K562 (cell line): ENCODE measurements around the gene AQP2.

Source experiments
- DDX20 ChIP-seq: fragments of 450-650 bp; IDR thresholded peaks from 2 replicates; pipeline ENCODE4 v1.6.1; 2016; ENCODE audit warnings: missing genetic modification characterization, low read depth, mild to moderate bottlenecking, missing compliant biosample characterization, moderate library complexity
- GABPA ChIP-seq: fragments of 200-800 bp; sonication (Bioruptor generic); conservative IDR thresholded peaks from 2 replicates; pipeline ENCODE4 v1.6.1; 2016; ENCODE audit warnings: low read depth, missing genetic modification characterization, missing compliant biosample characterization
- MAZ ChIP-seq, 2 experiments: fragments of 450-650 bp in 1 of 2; sonication (generic) in 1 of 2; formaldehyde crosslinking; IDR thresholded peaks in 1 of 2; conservative IDR thresholded peaks in 1 of 2; 2 replicates each; pipeline versions ENCODE4 v1.4.0 to v1.5.0; 2020; ENCODE audit warnings: mild to moderate bottlenecking in 1 of 2, missing genetic modification reagents in 1 of 2
- OTX1 ChIP-seq: fragments of 450-650 bp; formaldehyde crosslinking; IDR thresholded peaks from 2 replicates; pipeline ENCODE4 v1.4.0; 2022; ENCODE audit warnings: mild to moderate bottlenecking
- RBM15 ChIP-seq: fragments of 200-400 bp; formaldehyde crosslinking; IDR thresholded peaks from 2 replicates; pipeline ENCODE4 v1.6.1; 2018; ENCODE audit warnings: mild to moderate bottlenecking, low read length, moderate library complexity; ENCODE audit not compliant: insufficient read depth
- SIN3A ChIP-seq, 2 experiments: fragments of 150-350 bp in 1 of 2; IDR thresholded peaks; 2 replicates each; pipeline ENCODE4 v1.6.1; 2011 to 2016; ENCODE audit warnings: borderline replicate concordance in 2 of 2, low read depth in 2 of 2, low read length in 2 of 2, mild to moderate bottlenecking in 2 of 2, moderate library complexity in 2 of 2; ENCODE audit not compliant: control insufficient read depth in 1 of 2
- ZNF217 ChIP-seq: sonication (generic); formaldehyde crosslinking; IDR thresholded peaks from 2 replicates; pipeline ENCODE4 v1.8.0; 2022; ENCODE audit warnings: mild to moderate bottlenecking, missing genetic modification reagents
- ZNF408 ChIP-seq: fragments of 250-450 bp; sonication (Bioruptor Pico); IDR thresholded peaks from 2 replicates; pipeline ENCODE4 v1.4.0; 2020; ENCODE audit warnings: low read depth, mild to moderate bottlenecking, moderate library complexity
- TF ChIP-seq, protein P1 (sequence below), 3 experiments: IDR thresholded peaks in 2 of 3; conservative IDR thresholded peaks in 1 of 3; 2 replicates each; pipeline ENCODE4 v1.5.1; 2011 to 2012; ENCODE audit warnings: low read length in 3 of 3, mild to moderate bottlenecking in 3 of 3, control low read depth in 2 of 3, improper control_type of control experiment in 1 of 3, inconsistent platforms in 1 of 3, low read depth in 1 of 3, mixed read lengths in 1 of 3, moderate library complexity in 1 of 3; ENCODE audit not compliant: insufficient read depth in 2 of 3
- TF ChIP-seq, protein P2 (sequence below): fragments of 250-450 bp; sonication (Bioruptor Pico); IDR thresholded peaks from 2 replicates; pipeline ENCODE4 v1.9.0; 2021; ENCODE audit warnings: mild to moderate bottlenecking

DNA sequence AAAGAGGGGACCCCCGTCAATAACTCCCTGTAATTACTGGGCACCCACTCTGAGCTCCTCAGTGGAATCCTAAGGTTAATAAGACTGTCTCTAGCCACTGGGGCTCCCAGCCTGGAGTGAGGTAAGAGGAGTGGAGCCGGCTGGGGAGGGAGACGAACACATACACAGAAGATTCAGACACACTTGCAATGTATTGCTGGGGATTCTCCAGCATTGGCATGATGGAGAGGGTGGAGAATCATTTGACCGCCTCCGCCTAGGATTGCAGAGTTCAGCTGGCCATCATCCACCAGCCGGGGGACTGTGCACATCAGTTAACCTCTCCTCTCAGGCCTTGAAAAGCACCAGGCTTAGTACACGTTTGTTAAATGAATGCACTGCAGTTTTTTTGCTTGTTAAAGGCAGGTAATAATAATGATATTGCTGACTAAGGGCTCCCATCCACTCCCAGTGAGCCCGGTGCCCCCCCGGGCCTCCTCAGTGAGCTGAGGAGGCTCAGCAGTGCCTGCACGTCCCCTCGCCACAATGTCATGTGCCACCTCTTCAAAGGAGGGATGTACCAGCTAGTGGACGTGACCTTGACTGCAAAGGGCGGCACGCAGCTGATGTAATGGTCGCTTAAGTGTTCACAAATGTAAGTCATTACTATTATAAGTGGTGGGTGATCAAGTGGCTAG lies 26.5 kb upstream of the AQP2 start:
- no peak for TF ChIP-seq DDX20
- TF ChIP-seq, protein P1, sequence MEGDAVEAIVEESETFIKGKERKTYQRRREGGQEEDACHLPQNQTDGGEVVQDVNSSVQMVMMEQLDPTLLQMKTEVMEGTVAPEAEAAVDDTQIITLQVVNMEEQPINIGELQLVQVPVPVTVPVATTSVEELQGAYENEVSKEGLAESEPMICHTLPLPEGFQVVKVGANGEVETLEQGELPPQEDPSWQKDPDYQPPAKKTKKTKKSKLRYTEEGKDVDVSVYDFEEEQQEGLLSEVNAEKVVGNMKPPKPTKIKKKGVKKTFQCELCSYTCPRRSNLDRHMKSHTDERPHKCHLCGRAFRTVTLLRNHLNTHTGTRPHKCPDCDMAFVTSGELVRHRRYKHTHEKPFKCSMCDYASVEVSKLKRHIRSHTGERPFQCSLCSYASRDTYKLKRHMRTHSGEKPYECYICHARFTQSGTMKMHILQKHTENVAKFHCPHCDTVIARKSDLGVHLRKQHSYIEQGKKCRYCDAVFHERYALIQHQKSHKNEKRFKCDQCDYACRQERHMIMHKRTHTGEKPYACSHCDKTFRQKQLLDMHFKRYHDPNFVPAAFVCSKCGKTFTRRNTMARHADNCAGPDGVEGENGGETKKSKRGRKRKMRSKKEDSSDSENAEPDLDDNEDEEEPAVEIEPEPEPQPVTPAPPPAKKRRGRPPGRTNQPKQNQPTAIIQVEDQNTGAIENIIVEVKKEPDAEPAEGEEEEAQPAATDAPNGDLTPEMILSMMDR (IDR thresholded peaks at IDR 0.05 in 2 of 3, conservative IDR thresholded peaks at IDR 0.05 in 1 of 3; ENCODE audit: insufficient read depth in 2 of 3, low read depth in 1 of 3, low read length in 3 of 3) = no peak
- TF ChIP-seq OTX1 (CRISPR knock-in tag) = no peak
- TF ChIP-seq MAZ (CRISPR knock-in tag; conservative IDR thresholded peaks at IDR 0.05 in 1 of 2, IDR thresholded peaks at IDR 0.05 in 1 of 2) = no peak
- no peak for TF ChIP-seq GABPA (tag)
- TF ChIP-seq RBM15 = no peak
- TF ChIP-seq ZNF217 (CRISPR knock-in tag) = no peak
- TF ChIP-seq, protein P2, sequence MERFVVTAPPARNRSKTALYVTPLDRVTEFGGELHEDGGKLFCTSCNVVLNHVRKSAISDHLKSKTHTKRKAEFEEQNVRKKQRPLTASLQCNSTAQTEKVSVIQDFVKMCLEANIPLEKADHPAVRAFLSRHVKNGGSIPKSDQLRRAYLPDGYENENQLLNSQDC = no peak
- TF ChIP-seq ZNF408 (CRISPR knock-in tag) = no peak
- no peak for TF ChIP-seq SIN3A (IDR thresholded peaks at IDR 0.05; ENCODE audit: borderline replicate concordance in 2 of 2, control insufficient read depth in 1 of 2, low read depth in 2 of 2, low read length in 2 of 2)
